ENCODE measurements around the gene CARD18.

GRCh38 chr11:105124756-105125155 lies 14.8 kb downstream of the CARD18 start:
- no peak for TF ChIP-seq CTCF (IDR thresholded peaks at IDR 0.05)
- no peak for TF ChIP-seq MAX (CRISPR knock-in tag; IDR thresholded peaks at IDR 0.05)
- no peak for TF ChIP-seq RELA (CRISPR knock-in tag; IDR thresholded peaks at IDR 0.05; ENCODE audit: borderline replicate concordance)
- TF ChIP-seq CBFB (CRISPR knock-in tag; IDR thresholded peaks at IDR 0.05; ENCODE audit: low read depth) = no peak
- TF ChIP-seq CREB1 (CRISPR knock-in tag; IDR thresholded peaks at IDR 0.05) = no peak
- no peak for TF ChIP-seq ESRRA (CRISPR knock-in tag; IDR thresholded peaks at IDR 0.05; ENCODE audit: borderline replicate concordance)
- TF ChIP-seq FOXK1 (CRISPR knock-in tag; IDR thresholded peaks at IDR 0.05) = no peak

All from WTC11 (cell line).